ENCODE measurements around the gene CFAP57. TPM values are rescaled to one million over a fixed set of nuclear protein-coding genes. Genes with fewer than 3 reads are reported as not detected.
A peak's percentile ranks its signal among the peaks of the same experiment; 100 is the strongest.

Gene CFAP57
- total and polyA plus RNA-seq, 9 of the 15 experiments (the other 6 are each of a cell fraction or from before 2014, with no cell fraction given), result 0.04 to 0.22 (median 0.07) TPM; not detected in 3

- TF ChIP-seq, protein P1, sequence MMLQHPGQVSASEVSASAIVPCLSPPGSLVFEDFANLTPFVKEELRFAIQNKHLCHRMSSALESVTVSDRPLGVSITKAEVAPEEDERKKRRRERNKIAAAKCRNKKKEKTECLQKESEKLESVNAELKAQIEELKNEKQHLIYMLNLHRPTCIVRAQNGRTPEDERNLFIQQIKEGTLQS (IDR thresholded peaks at IDR 0.05), result peak; percentile 78
- TF ChIP-seq, protein P1 (CRISPR knock-in tag; conservative IDR thresholded peaks at IDR 0.05), result no peak
- TF ChIP-seq ZNF445 (CRISPR knock-in tag; IDR thresholded peaks at IDR 0.05; ENCODE audit: low read depth) (no peak), ZNF239 (CRISPR knock-in tag; IDR thresholded peaks at IDR 0.05) (no peak), MTA2 (IDR thresholded peaks at IDR 0.05; ENCODE audit: low read depth) (no peak), ZNF695 (CRISPR knock-in tag; IDR thresholded peaks at IDR 0.05) (no peak), GABPB1 (CRISPR knock-in tag; IDR thresholded peaks at IDR 0.05) (peak; percentile 68), MCM7 (IDR thresholded peaks at IDR 0.05) (no peak), PHF8 (IDR thresholded peaks at IDR 0.05; ENCODE audit: borderline replicate concordance, low read length) (no peak), POLR3A (IDR thresholded peaks at IDR 0.05; ENCODE audit: borderline replicate concordance, extremely low read depth, insufficient read depth, insufficient read length) (no peak), ZNF507 (tag; conservative IDR thresholded peaks at IDR 0.05) (no peak), NFE2L1 (tag; IDR thresholded peaks at IDR 0.05; ENCODE audit: borderline replicate concordance, low read depth) (no peak), TEAD4 (IDR thresholded peaks at IDR 0.05; ENCODE audit: low read length) (no peak), TEAD4 (CRISPR knock-in tag; IDR thresholded peaks at IDR 0.05; ENCODE audit: borderline replicate concordance) (no peak), CXXC5 (CRISPR knock-in tag; IDR thresholded peaks at IDR 0.05) (peak; percentile 45; the same call in 1 of the 2 replicates), SP2 (IDR thresholded peaks at IDR 0.05; ENCODE audit: extremely low read depth, low read depth, low read length, poor library complexity, severe bottlenecking) (no peak)
- TF ChIP-seq, protein P2, sequence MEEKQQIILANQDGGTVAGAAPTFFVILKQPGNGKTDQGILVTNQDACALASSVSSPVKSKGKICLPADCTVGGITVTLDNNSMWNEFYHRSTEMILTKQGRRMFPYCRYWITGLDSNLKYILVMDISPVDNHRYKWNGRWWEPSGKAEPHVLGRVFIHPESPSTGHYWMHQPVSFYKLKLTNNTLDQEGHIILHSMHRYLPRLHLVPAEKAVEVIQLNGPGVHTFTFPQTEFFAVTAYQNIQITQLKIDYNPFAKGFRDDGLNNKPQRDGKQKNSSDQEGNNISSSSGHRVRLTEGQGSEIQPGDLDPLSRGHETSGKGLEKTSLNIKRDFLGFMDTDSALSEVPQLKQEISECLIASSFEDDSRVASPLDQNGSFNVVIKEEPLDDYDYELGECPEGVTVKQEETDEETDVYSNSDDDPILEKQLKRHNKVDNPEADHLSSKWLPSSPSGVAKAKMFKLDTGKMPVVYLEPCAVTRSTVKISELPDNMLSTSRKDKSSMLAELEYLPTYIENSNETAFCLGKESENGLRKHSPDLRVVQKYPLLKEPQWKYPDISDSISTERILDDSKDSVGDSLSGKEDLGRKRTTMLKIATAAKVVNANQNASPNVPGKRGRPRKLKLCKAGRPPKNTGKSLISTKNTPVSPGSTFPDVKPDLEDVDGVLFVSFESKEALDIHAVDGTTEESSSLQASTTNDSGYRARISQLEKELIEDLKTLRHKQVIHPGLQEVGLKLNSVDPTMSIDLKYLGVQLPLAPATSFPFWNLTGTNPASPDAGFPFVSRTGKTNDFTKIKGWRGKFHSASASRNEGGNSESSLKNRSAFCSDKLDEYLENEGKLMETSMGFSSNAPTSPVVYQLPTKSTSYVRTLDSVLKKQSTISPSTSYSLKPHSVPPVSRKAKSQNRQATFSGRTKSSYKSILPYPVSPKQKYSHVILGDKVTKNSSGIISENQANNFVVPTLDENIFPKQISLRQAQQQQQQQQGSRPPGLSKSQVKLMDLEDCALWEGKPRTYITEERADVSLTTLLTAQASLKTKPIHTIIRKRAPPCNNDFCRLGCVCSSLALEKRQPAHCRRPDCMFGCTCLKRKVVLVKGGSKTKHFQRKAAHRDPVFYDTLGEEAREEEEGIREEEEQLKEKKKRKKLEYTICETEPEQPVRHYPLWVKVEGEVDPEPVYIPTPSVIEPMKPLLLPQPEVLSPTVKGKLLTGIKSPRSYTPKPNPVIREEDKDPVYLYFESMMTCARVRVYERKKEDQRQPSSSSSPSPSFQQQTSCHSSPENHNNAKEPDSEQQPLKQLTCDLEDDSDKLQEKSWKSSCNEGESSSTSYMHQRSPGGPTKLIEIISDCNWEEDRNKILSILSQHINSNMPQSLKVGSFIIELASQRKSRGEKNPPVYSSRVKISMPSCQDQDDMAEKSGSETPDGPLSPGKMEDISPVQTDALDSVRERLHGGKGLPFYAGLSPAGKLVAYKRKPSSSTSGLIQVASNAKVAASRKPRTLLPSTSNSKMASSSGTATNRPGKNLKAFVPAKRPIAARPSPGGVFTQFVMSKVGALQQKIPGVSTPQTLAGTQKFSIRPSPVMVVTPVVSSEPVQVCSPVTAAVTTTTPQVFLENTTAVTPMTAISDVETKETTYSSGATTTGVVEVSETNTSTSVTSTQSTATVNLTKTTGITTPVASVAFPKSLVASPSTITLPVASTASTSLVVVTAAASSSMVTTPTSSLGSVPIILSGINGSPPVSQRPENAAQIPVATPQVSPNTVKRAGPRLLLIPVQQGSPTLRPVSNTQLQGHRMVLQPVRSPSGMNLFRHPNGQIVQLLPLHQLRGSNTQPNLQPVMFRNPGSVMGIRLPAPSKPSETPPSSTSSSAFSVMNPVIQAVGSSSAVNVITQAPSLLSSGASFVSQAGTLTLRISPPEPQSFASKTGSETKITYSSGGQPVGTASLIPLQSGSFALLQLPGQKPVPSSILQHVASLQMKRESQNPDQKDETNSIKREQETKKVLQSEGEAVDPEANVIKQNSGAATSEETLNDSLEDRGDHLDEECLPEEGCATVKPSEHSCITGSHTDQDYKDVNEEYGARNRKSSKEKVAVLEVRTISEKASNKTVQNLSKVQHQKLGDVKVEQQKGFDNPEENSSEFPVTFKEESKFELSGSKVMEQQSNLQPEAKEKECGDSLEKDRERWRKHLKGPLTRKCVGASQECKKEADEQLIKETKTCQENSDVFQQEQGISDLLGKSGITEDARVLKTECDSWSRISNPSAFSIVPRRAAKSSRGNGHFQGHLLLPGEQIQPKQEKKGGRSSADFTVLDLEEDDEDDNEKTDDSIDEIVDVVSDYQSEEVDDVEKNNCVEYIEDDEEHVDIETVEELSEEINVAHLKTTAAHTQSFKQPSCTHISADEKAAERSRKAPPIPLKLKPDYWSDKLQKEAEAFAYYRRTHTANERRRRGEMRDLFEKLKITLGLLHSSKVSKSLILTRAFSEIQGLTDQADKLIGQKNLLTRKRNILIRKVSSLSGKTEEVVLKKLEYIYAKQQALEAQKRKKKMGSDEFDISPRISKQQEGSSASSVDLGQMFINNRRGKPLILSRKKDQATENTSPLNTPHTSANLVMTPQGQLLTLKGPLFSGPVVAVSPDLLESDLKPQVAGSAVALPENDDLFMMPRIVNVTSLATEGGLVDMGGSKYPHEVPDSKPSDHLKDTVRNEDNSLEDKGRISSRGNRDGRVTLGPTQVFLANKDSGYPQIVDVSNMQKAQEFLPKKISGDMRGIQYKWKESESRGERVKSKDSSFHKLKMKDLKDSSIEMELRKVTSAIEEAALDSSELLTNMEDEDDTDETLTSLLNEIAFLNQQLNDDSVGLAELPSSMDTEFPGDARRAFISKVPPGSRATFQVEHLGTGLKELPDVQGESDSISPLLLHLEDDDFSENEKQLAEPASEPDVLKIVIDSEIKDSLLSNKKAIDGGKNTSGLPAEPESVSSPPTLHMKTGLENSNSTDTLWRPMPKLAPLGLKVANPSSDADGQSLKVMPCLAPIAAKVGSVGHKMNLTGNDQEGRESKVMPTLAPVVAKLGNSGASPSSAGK (IDR thresholded peaks at IDR 0.05), result peak; percentile 78
These were observed 102.1 kb downstream of the CFAP57 start (continued) for GRCh38 chr1:43274125-43274803.

All from K562 (cell line).